ENCODE measurements around the gene PGBD5. TPM values are rescaled to one million over a fixed set of nuclear protein-coding genes. Genes with fewer than 3 reads are reported as not detected.
"Not testable (repeated sequence)": the region's sequence is repeated elsewhere in the genome, so short reads cannot be mapped to it uniquely, and the experiment has no call there.

The PGBD5 gene
- polyA plus RNA-seq, 4 donors, result under 0.01 to 1.0 (median 0.48) TPM

GRCh38 chr1:230423261-230423660, 2.9 kb downstream of the PGBD5 start:
- Histone ChIP-seq H3K9me3 (ENCODE audit: control insufficient read depth in 2 of 2, insufficient read depth in 1 of 2, low read depth in 1 of 2, low read length in 1 of 2) (peaks cover 0 to 3% of the 10 kb centered on the region in 2 donors), H3K4me1 (ENCODE audit: control insufficient read depth in 3 of 3, insufficient read depth in 2 of 3, low read depth in 1 of 3, low read length in 2 of 3) (peaks cover 0 to 5% (median 2%) of the 10 kb centered on the region in 3 donors), H3K27me3 (ENCODE audit: control insufficient read depth in 3 of 3, insufficient read depth in 3 of 3, low read length in 3 of 3) (peaks cover 3 to 49% (median 31%) of the 10 kb centered on the region in 3 donors), H3K27ac (ENCODE audit: low read depth in 1 of 3, low read length in 2 of 3) (no peak overlapping the region), H3K36me3 (ENCODE audit: control insufficient read depth in 3 of 3, insufficient read depth in 2 of 3, low read depth in 1 of 3, low read length in 3 of 3) (no peaks in the 10 kb centered on the region), H3K4me3 (ENCODE audit: low read depth in 1 of 3, low read length in 3 of 3) (no peak overlapping the region)
- WGBS, 3 donors, result 67 to 87% (median 77%) methylated on average over 5 of the region's 5 CpGs
- DNase-seq (no peak), FAIRE-seq (no peak)

GRCh38 chr1:230422221-230422981, 3.7 kb downstream of the PGBD5 start:
- Histone ChIP-seq H3K27ac (ENCODE audit: low read depth in 1 of 3, low read length in 2 of 3) (no peak overlapping the region), H3K9me3 (ENCODE audit: control insufficient read depth in 2 of 2, insufficient read depth in 1 of 2, low read depth in 1 of 2, low read length in 1 of 2) (peaks cover 0 to 3% of the 10 kb centered on the region in 2 donors), H3K36me3 (ENCODE audit: control insufficient read depth in 3 of 3, insufficient read depth in 2 of 3, low read depth in 1 of 3, low read length in 3 of 3) (no peaks in the 10 kb centered on the region), H3K4me1 (ENCODE audit: control insufficient read depth in 3 of 3, insufficient read depth in 2 of 3, low read depth in 1 of 3, low read length in 2 of 3) (peaks cover 0 to 5% (median 2%) of the 10 kb centered on the region in 3 donors), H3K27me3 (ENCODE audit: control insufficient read depth in 3 of 3, insufficient read depth in 3 of 3, low read length in 3 of 3) (peaks cover 3 to 45% (median 29%) of the 10 kb centered on the region in 3 donors), H3K4me3 (ENCODE audit: low read depth in 1 of 3, low read length in 3 of 3) (no peak overlapping the region)
- WGBS, 3 donors, result 45 to 77% (median 65%) methylated on average over 14 of the region's 14 CpGs
- FAIRE-seq, result no peak
- DNase-seq, result no peak

GRCh38 chr1:230421481-230421880, 4.7 kb downstream of the PGBD5 start:
- WGBS, 3 donors, result 52 to 71% (median 63%) methylated on average over 1 of the region's 1 CpG
- Histone ChIP-seq H3K36me3 (ENCODE audit: control insufficient read depth in 3 of 3, insufficient read depth in 2 of 3, low read depth in 1 of 3, low read length in 3 of 3) (no peaks in the 10 kb centered on the region), H3K27me3 (ENCODE audit: control insufficient read depth in 3 of 3, insufficient read depth in 3 of 3, low read length in 3 of 3) (peaks cover 3 to 38% (median 29%) of the 10 kb centered on the region in 3 donors), H3K4me1 (ENCODE audit: control insufficient read depth in 3 of 3, insufficient read depth in 2 of 3, low read depth in 1 of 3, low read length in 2 of 3) (peaks cover 0 to 5% (median 2%) of the 10 kb centered on the region in 3 donors), H3K27ac (ENCODE audit: low read depth in 1 of 3, low read length in 2 of 3) (no peak overlapping the region), H3K9me3 (ENCODE audit: control insufficient read depth in 2 of 2, insufficient read depth in 1 of 2, low read depth in 1 of 2, low read length in 1 of 2) (peaks cover 0 to 3% of the 10 kb centered on the region in 2 donors), H3K4me3 (ENCODE audit: low read depth in 1 of 3, low read length in 3 of 3) (no peak overlapping the region)
- DNase-seq (no peak), FAIRE-seq (no peak)

- not testable (repeated sequence) for H3K36me3 ChIP-seq (ENCODE audit: control insufficient read depth in 3 of 3, insufficient read depth in 2 of 3, low read depth in 1 of 3, low read length in 3 of 3); H3K27ac ChIP-seq (ENCODE audit: low read depth in 1 of 3, low read length in 2 of 3); H3K4me3 ChIP-seq (ENCODE audit: low read depth in 1 of 3, low read length in 3 of 3); H3K9me3 ChIP-seq (ENCODE audit: control insufficient read depth in 2 of 2, insufficient read depth in 1 of 2, low read depth in 1 of 2, low read length in 1 of 2); FAIRE-seq; DNase-seq; H3K4me1 ChIP-seq (ENCODE audit: control insufficient read depth in 3 of 3, insufficient read depth in 2 of 3, low read depth in 1 of 3, low read length in 2 of 3)
- WGBS, 3 donors, result 78 to 84% (median 83%) methylated on average over 2 of the region's 2 CpGs
- peaks cover 3 to 38% (median 29%) of the 10 kb centered on the region in 3 donors for H3K27me3 ChIP-seq (ENCODE audit: control insufficient read depth in 3 of 3, insufficient read depth in 3 of 3, low read length in 3 of 3)
These were observed 5.8 kb downstream of the PGBD5 start for GRCh38 chr1:230420372-230420771.

- H3K9me3 ChIP-seq (ENCODE audit: control insufficient read depth in 2 of 2, insufficient read depth in 1 of 2, low read depth in 1 of 2, low read length in 1 of 2), result peaks cover 0 to 3% of the 10 kb centered on the region in 2 donors
- FAIRE-seq (no peak), DNase-seq (no peak)
- H3K36me3 ChIP-seq (ENCODE audit: control insufficient read depth in 3 of 3, insufficient read depth in 2 of 3, low read depth in 1 of 3, low read length in 3 of 3), result no peaks in the 10 kb centered on the region
- 82 to 92% (median 84%) methylated on average over 7 of the region's 7 CpGs for WGBS, 3 donors
- H3K27me3 ChIP-seq (ENCODE audit: control insufficient read depth in 3 of 3, insufficient read depth in 3 of 3, low read length in 3 of 3), result peaks cover 0 to 5% (median 3%) of the 10 kb centered on the region in 3 donors
- H3K4me1 ChIP-seq (ENCODE audit: control insufficient read depth in 3 of 3, insufficient read depth in 2 of 3, low read depth in 1 of 3, low read length in 2 of 3), result no peaks in the 10 kb centered on the region
- no peak overlapping the region for H3K27ac ChIP-seq (ENCODE audit: low read depth in 1 of 3, low read length in 2 of 3)
- no peak overlapping the region for H3K4me3 ChIP-seq (ENCODE audit: low read depth in 1 of 3, low read length in 3 of 3)
These were observed 9.7 kb downstream of the PGBD5 start for GRCh38 chr1:230416430-230416829.

GRCh38 chr1:230415405-230416132, 10.6 kb downstream of the PGBD5 start:
- no peaks in the 10 kb centered on the region for H3K36me3 ChIP-seq (ENCODE audit: control insufficient read depth in 3 of 3, insufficient read depth in 2 of 3, low read depth in 1 of 3, low read length in 3 of 3)
- FAIRE-seq (no peak), DNase-seq (no peak)
- H3K4me3 ChIP-seq (ENCODE audit: low read depth in 1 of 3, low read length in 3 of 3), result no peak overlapping the region
- no peaks in the 10 kb centered on the region for H3K27me3 ChIP-seq (ENCODE audit: control insufficient read depth in 3 of 3, insufficient read depth in 3 of 3, low read length in 3 of 3)
- H3K27ac ChIP-seq (ENCODE audit: low read depth in 1 of 3, low read length in 2 of 3), result no peak overlapping the region
- H3K4me1 ChIP-seq (ENCODE audit: control insufficient read depth in 3 of 3, insufficient read depth in 2 of 3, low read depth in 1 of 3, low read length in 2 of 3), result no peaks in the 10 kb centered on the region
- 80 to 89% (median 81%) methylated on average over 2 of the region's 2 CpGs for WGBS, 3 donors
- peaks cover 0 to 3% of the 10 kb centered on the region in 2 donors for H3K9me3 ChIP-seq (ENCODE audit: control insufficient read depth in 2 of 2, insufficient read depth in 1 of 2, low read depth in 1 of 2, low read length in 1 of 2)

GRCh38 chr1:230414694-230415093, 11.4 kb downstream of the PGBD5 start:
- no peaks in the 10 kb centered on the region for H3K4me1 ChIP-seq (ENCODE audit: control insufficient read depth in 3 of 3, insufficient read depth in 2 of 3, low read depth in 1 of 3, low read length in 2 of 3)
- no peaks in the 10 kb centered on the region for H3K36me3 ChIP-seq (ENCODE audit: control insufficient read depth in 3 of 3, insufficient read depth in 2 of 3, low read depth in 1 of 3, low read length in 3 of 3)
- no peak overlapping the region for H3K27ac ChIP-seq (ENCODE audit: low read depth in 1 of 3, low read length in 2 of 3)
- no peak overlapping the region for H3K4me3 ChIP-seq (ENCODE audit: low read depth in 1 of 3, low read length in 3 of 3)
- H3K27me3 ChIP-seq (ENCODE audit: control insufficient read depth in 3 of 3, insufficient read depth in 3 of 3, low read length in 3 of 3), result no peaks in the 10 kb centered on the region
- FAIRE-seq (no peak), DNase-seq (no peak)
- no peaks in the 10 kb centered on the region for H3K9me3 ChIP-seq (ENCODE audit: control insufficient read depth in 2 of 2, insufficient read depth in 1 of 2, low read depth in 1 of 2, low read length in 1 of 2)
- WGBS, 3 donors, result 72 to 80% (median 77%) methylated on average over 4 of the region's 4 CpGs

- H3K4me1 ChIP-seq (ENCODE audit: control insufficient read depth in 3 of 3, insufficient read depth in 2 of 3, low read depth in 1 of 3, low read length in 2 of 3), result no peaks in the 10 kb centered on the region
- no peaks in the 10 kb centered on the region for H3K36me3 ChIP-seq (ENCODE audit: control insufficient read depth in 3 of 3, insufficient read depth in 2 of 3, low read depth in 1 of 3, low read length in 3 of 3)
- 92 to 98% (median 93%) methylated on average over 4 of the region's 4 CpGs for WGBS, 3 donors
- no peak overlapping the region for H3K4me3 ChIP-seq (ENCODE audit: low read depth in 1 of 3, low read length in 3 of 3)
- FAIRE-seq (no peak), DNase-seq (no peak)
- H3K9me3 ChIP-seq (ENCODE audit: control insufficient read depth in 2 of 2, insufficient read depth in 1 of 2, low read depth in 1 of 2, low read length in 1 of 2), result no peaks in the 10 kb centered on the region
- no peak overlapping the region for H3K27ac ChIP-seq (ENCODE audit: low read depth in 1 of 3, low read length in 2 of 3)
- no peaks in the 10 kb centered on the region for H3K27me3 ChIP-seq (ENCODE audit: control insufficient read depth in 3 of 3, insufficient read depth in 3 of 3, low read length in 3 of 3)
These were observed 12.0 kb downstream of the PGBD5 start for GRCh38 chr1:230414102-230414501.

All from small intestine (tissue), 7 donors.